ENCODE results near the gene FANCI.

The FANCI gene

GRCh38 chr15:89217031-89217430 is 26.7 kb upstream of the FANCI start:
- TF ChIP-seq ZNF433 (tag by site-specific recombination; IDR thresholded peaks at IDR 0.05; ENCODE audit: low read depth) = no peak
- no peak for TF ChIP-seq GLI2 (tag by site-specific recombination; IDR thresholded peaks at IDR 0.05; ENCODE audit: borderline replicate concordance, low read depth)
- TF ChIP-seq ZNF292 (tag by site-specific recombination; IDR thresholded peaks at IDR 0.05; ENCODE audit: borderline replicate concordance, low read depth) = no peak
- TF ChIP-seq, protein P1, sequence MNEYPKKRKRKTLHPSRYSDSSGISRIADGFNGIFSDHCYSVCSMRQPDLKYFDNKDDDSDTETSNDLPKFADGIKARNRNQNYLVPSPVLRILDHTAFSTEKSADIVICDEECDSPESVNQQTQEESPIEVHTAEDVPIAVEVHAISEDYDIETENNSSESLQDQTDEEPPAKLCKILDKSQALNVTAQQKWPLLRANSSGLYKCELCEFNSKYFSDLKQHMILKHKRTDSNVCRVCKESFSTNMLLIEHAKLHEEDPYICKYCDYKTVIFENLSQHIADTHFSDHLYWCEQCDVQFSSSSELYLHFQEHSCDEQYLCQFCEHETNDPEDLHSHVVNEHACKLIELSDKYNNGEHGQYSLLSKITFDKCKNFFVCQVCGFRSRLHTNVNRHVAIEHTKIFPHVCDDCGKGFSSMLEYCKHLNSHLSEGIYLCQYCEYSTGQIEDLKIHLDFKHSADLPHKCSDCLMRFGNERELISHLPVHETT (tag by site-specific recombination; IDR thresholded peaks at IDR 0.05) = no peak
- TF ChIP-seq, protein P2, sequence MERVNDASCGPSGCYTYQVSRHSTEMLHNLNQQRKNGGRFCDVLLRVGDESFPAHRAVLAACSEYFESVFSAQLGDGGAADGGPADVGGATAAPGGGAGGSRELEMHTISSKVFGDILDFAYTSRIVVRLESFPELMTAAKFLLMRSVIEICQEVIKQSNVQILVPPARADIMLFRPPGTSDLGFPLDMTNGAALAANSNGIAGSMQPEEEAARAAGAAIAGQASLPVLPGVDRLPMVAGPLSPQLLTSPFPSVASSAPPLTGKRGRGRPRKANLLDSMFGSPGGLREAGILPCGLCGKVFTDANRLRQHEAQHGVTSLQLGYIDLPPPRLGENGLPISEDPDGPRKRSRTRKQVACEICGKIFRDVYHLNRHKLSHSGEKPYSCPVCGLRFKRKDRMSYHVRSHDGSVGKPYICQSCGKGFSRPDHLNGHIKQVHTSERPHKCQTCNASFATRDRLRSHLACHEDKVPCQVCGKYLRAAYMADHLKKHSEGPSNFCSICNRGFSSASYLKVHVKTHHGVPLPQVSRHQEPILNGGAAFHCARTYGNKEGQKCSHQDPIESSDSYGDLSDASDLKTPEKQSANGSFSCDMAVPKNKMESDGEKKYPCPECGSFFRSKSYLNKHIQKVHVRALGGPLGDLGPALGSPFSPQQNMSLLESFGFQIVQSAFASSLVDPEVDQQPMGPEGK (tag by site-specific recombination; IDR thresholded peaks at IDR 0.05) = no peak
- TF ChIP-seq ZNF768 (tag by site-specific recombination; IDR thresholded peaks at IDR 0.05) = no peak
- no peak for TF ChIP-seq TCF7L2 (IDR thresholded peaks at IDR 0.05; ENCODE audit: borderline replicate concordance, low read depth, low read length)
- TF ChIP-seq ZNF184 (tag by site-specific recombination; IDR thresholded peaks at IDR 0.05) = no peak
- TF ChIP-seq ZNF664 (tag by site-specific recombination; IDR thresholded peaks at IDR 0.05) = no peak
- TF ChIP-seq ZFP69B (tag by site-specific recombination; IDR thresholded peaks at IDR 0.05) = no peak
- no peak for TF ChIP-seq ZBTB20 (tag by site-specific recombination; IDR thresholded peaks at IDR 0.05)
- no peak for TF ChIP-seq TRIM28 (IDR thresholded peaks at IDR 0.05; ENCODE audit: borderline replicate concordance, low read length)
- TF ChIP-seq ZNF10 (tag by site-specific recombination; IDR thresholded peaks at IDR 0.05) = no peak
- TF ChIP-seq HOXD13 (CRISPR knock-in tag; IDR thresholded peaks at IDR 0.05; ENCODE audit: borderline replicate concordance) = no peak
- ChIA-PET POLR2A (interaction anchor here (0.9 kb wide), 1 partner anchor 27 kb away, joined by 3 read pairs; the partner anchor contains the start of gene FANCI), CTCF (interaction anchor here (0.6 to 4.4 kb wide), 3 partner anchors 10 to 30 kb away, joined by 3 to 24 read pairs (median 4); no protein-coding TSS in a partner anchor)
- H3K4me3 ChIP-seq (ENCODE audit: low read depth, low read length) = no peak overlapping the region
- H3K27ac ChIP-seq (ENCODE audit: extremely low read depth, low read depth, low read length) = no peak overlapping the region
- H3K4me1 ChIP-seq (ENCODE audit: control insufficient read depth, insufficient read depth, low read length) = no peaks in the 10 kb centered on the region
- H3K9me3 ChIP-seq (ENCODE audit: control insufficient read depth, insufficient read depth, low read depth, low read length) = no peaks in the 10 kb centered on the region
- no peaks in the 10 kb centered on the region for H3K36me3 ChIP-seq (ENCODE audit: control insufficient read depth in 2 of 2, insufficient read depth in 1 of 2, low read length in 2 of 2)

DNA sequence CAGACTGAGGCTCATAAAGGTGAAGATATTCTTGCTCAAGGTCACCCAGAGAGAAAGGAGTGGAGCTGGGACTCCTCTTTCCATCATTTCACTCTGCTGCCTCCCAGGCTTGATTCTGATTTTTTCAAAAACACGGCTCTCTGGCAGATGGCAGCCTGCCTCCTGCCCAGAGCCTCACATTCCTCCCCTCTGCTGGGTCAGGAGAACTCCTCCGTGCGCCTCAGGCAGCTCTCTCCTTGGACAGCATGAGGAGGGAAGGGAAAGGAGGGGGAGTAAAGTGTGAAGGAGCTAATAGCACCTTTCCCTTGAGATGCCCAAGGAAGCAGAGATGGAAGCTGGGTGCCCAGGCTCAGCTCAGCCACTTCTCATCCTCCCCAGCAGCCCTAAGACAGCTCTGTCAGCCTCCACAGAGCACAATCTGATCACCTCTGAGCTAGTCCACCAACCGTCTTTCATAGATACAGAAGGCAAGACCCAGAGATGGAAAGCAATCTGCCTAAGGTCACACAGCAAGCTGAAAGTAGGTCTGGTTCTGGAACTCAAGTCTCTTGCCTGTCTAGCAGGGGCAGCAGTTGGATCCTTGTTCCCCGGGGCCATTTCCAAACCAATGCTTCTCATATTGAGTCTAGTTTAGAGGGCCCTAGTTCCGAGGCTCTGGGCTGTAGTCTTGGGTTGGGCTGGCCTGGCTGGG is 25.9 kb upstream of the FANCI start:
- no peak overlapping the region for H3K27ac ChIP-seq (ENCODE audit: extremely low read depth, low read depth, low read length)
- TF ChIP-seq ZBTB8A (tag by site-specific recombination; IDR thresholded peaks at IDR 0.05) (no peak), ZNF791 (tag by site-specific recombination; IDR thresholded peaks at IDR 0.05) (no peak), ZNF658 (tag by site-specific recombination; IDR thresholded peaks at IDR 0.05) (no peak), ZNF239 (tag by site-specific recombination; IDR thresholded peaks at IDR 0.05) (no peak), ZNF19 (tag by site-specific recombination; IDR thresholded peaks at IDR 0.05; ENCODE audit: low read depth) (no peak), ZNF776 (tag by site-specific recombination; IDR thresholded peaks at IDR 0.05; ENCODE audit: borderline replicate concordance) (no peak), ZNF623 (tag by site-specific recombination; IDR thresholded peaks at IDR 0.05) (no peak), ZNF558 (tag by site-specific recombination; IDR thresholded peaks at IDR 0.05) (no peak), KLF7 (tag by site-specific recombination; IDR thresholded peaks at IDR 0.05; ENCODE audit: borderline replicate concordance) (no peak), ZNF324 (tag by site-specific recombination; IDR thresholded peaks at IDR 0.05) (no peak), ZNF354C (tag by site-specific recombination; IDR thresholded peaks at IDR 0.05; ENCODE audit: borderline replicate concordance, low read depth) (no peak), ZNF560 (tag by site-specific recombination; IDR thresholded peaks at IDR 0.05; ENCODE audit: borderline replicate concordance) (no peak), ZNF184 (tag by site-specific recombination; IDR thresholded peaks at IDR 0.05) (no peak), ZNF830 (tag by site-specific recombination; IDR thresholded peaks at IDR 0.05; ENCODE audit: low read depth) (no peak)
- TF ChIP-seq, protein P3, sequence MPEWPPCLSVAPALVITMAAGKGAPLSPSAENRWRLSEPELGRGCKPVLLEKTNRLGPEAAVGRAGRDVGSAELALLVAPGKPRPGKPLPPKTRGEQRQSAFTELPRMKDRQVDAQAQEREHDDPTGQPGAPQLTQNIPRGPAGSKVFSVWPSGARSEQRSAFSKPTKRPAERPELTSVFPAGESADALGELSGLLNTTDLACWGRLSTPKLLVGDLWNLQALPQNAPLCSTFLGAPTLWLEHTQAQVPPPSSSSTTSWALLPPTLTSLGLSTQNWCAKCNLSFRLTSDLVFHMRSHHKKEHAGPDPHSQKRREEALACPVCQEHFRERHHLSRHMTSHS (tag by site-specific recombination; IDR thresholded peaks at IDR 0.05) = no peak
- TF ChIP-seq, protein P4, sequence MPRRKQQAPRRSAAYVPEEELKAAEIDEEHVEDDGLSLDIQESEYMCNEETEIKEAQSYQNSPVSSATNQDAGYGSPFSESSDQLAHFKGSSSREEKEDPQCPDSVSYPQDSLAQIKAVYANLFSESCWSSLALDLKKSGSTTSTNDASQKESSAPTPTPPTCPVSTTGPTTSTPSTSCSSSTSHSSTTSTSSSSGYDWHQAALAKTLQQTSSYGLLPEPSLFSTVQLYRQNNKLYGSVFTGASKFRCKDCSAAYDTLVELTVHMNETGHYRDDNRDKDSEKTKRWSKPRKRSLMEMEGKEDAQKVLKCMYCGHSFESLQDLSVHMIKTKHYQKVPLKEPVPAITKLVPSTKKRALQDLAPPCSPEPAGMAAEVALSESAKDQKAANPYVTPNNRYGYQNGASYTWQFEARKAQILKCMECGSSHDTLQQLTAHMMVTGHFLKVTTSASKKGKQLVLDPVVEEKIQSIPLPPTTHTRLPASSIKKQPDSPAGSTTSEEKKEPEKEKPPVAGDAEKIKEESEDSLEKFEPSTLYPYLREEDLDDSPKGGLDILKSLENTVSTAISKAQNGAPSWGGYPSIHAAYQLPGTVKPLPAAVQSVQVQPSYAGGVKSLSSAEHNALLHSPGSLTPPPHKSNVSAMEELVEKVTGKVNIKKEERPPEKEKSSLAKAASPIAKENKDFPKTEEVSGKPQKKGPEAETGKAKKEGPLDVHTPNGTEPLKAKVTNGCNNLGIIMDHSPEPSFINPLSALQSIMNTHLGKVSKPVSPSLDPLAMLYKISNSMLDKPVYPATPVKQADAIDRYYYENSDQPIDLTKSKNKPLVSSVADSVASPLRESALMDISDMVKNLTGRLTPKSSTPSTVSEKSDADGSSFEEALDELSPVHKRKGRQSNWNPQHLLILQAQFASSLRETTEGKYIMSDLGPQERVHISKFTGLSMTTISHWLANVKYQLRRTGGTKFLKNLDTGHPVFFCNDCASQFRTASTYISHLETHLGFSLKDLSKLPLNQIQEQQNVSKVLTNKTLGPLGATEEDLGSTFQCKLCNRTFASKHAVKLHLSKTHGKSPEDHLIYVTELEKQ (tag by site-specific recombination; IDR thresholded peaks at IDR 0.05; ENCODE audit: borderline replicate concordance) = no peak
- H3K4me3 ChIP-seq (ENCODE audit: low read depth, low read length) = no peak overlapping the region
- no peaks in the 10 kb centered on the region for H3K9me3 ChIP-seq (ENCODE audit: control insufficient read depth, insufficient read depth, low read depth, low read length)
- ChIA-PET POLR2A (no interaction called here), CTCF (interaction anchor here (0.7 to 4.4 kb wide), 2 partner anchors 11 to 94 kb away, joined by 4 to 24 read pairs; no protein-coding TSS in a partner anchor)
- H3K4me1 ChIP-seq (ENCODE audit: control insufficient read depth, insufficient read depth, low read length) = no peaks in the 10 kb centered on the region
- no peaks in the 10 kb centered on the region for H3K36me3 ChIP-seq (ENCODE audit: control insufficient read depth in 2 of 2, insufficient read depth in 1 of 2, low read length in 2 of 2)

All from HEK293 (cell line).